Renal cortical epithelial cell (primary cell): ENCODE measurements around the gene RNASE9. TPM values are rescaled to one million over a fixed set of nuclear protein-coding genes. Genes with fewer than 3 reads are reported as not detected.
"Not testable (repeated sequence)": the region's sequence is repeated elsewhere in the genome, so short reads cannot be mapped to it uniquely, and the experiment has no call there.

Source experiments
- DNase-seq: peaks from one replicate; pipeline ENCODE4 v3.0.0-alpha.2; 2011; ENCODE audit warnings: low read depth
- total RNA-seq: library from RNA; depleted of rRNA; stranded (reverse); fragments of >200 nt; gene quantifications from 2 replicates; pipeline ENCODE4 v1.2.3, GENCODE V29; 2014

Gene RNASE9
- total RNA-seq, 1 donor from 2014 or later: not detected

- DNase-seq: no peak
These were observed 38.5 kb downstream of the RNASE9 start for GRCh38 chr14:20522332-20522731.

GRCh38 chr14:20516921-20517320 is 43.9 kb downstream of the RNASE9 start:
- no peak for DNase-seq

DNA sequence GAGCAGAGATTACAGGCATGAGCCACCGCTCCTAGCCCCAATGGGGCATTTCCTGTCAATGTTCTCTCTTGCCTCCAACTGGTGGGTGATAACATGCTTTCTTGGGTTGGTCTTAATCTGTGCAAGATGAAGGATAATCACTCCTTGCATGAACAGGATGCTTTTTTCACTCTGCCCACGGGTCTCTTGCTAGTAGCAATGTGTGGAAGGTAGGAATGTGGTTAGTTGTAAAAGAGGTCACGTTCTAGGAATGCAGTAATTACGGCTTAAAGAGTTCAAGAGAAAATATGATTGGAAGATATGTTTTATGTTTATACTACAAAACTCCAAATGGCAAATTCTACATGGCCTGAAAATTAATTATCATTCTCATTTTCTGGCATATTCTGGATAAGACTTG is 45.0 kb downstream of the RNASE9 start:
- DNase-seq: no peak

DNA sequence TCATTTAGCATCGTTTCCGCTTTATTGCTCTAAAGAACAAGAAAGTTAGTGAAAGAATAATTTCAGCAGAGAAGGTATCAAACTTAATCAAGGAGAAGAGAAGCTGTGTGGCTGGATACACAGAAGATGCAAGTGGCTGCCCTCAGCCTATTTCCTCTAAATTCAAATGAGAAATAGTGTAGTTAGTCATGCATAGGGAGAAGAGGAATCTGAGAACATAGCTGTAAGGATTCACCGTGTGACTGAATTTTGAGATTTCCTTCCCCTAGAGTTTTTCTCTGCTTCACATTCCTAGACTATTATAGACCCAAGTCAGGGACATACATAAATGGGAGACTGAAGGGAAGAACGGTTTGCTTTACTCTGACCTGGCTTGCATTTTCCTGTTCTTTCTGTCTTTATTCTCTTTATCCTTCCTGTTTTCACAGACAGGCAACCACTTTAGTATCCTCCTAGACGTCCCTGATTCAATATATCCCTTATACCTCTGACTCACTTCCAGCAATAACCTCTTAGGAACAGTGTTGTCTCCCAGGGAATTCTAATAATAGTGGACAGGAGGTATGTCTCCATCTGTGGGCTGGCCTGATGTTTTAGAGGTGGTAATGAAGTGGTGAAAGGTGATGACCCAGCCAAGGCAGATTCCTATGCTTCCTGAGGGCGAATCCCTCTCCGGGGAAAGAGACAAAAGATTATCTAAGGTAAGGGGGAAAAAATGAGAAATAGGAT is 48.5 kb downstream of the RNASE9 start:
- DNase-seq: peak; percentile 34

DNA sequence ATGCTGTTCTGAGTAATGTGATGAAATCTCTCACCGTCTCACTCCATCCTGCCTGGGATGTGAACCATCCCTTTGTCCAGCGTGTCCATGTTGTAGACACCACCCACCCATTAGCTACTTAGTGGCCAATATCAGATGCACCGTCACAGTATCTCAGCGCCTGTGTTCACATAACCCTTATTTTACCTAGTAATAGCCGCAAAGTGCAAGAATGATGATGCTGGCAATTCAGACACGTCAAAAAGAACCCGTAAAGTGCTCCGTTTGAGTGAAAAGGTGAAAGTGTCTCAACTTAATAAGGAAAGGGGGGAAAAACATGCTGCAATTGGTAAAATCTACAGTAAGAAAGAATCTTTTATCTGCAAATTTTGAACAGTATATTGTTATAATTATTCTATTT is 52.5 kb downstream of the RNASE9 start:
- DNase-seq: no peak

GRCh38 chr14:20507537-20507936 is 53.3 kb downstream of the RNASE9 start:
- DNase-seq: not testable (repeated sequence)

GRCh38 chr14:20506752-20507151 is 54.1 kb downstream of the RNASE9 start:
- not testable (repeated sequence) for DNase-seq

- DNase-seq: not testable (repeated sequence)
These were observed 54.6 kb downstream of the RNASE9 start for GRCh38 chr14:20506276-20506675.

Other genes starting within 250 kb of the RNASE9 start
- 40.1 and 60.3 TPM in 2 replicates for gene CCNB1IP1, start 227.8 kb downstream of the RNASE9 start, total RNA-seq
- gene PARP2, start 217.4 kb downstream of the RNASE9 start, total RNA-seq: 4.2 and 12.6 TPM in 2 replicates
- 20.8 and 32.5 TPM in 2 replicates for gene TEP1, start 147.5 kb downstream of the RNASE9 start, total RNA-seq
- gene KLHL33, start 124.9 kb downstream of the RNASE9 start, total RNA-seq: not detected in 2 replicates
- gene OSGEP, start 106.2 kb downstream of the RNASE9 start, total RNA-seq: 22.9 and 60.1 TPM in 2 replicates
- 66.0 and 73.5 TPM in 2 replicates for gene APEX1, start 105.8 kb downstream of the RNASE9 start, total RNA-seq
- 14.9 and 23.1 TPM in 2 replicates for gene PIP4P1, start 99.6 kb downstream of the RNASE9 start, total RNA-seq
- gene PNP, start 91.6 kb downstream of the RNASE9 start, total RNA-seq: 88.2 and 172 TPM in 2 replicates
- gene RNASE10, start 55.5 kb downstream of the RNASE9 start, total RNA-seq: not detected in 2 replicates
- not detected in 2 replicates for gene RNASE11, start 27.0 kb upstream of the RNASE9 start, total RNA-seq
- gene RNASE12, start 30.3 kb upstream of the RNASE9 start, total RNA-seq: not detected in 2 replicates
- gene OR6S1, start 80.6 kb upstream of the RNASE9 start, total RNA-seq: not detected in 2 replicates
- gene RNASE4, start 123.5 kb upstream of the RNASE9 start, total RNA-seq: 2.1 and 15.3 TPM in 2 replicates
- 2.3 and 4.5 TPM in 2 replicates for gene ANG, start 127.7 kb upstream of the RNASE9 start, total RNA-seq
- not detected in 2 replicates for gene EDDM3A, start 184.8 kb upstream of the RNASE9 start, total RNA-seq
- gene EDDM3B, start 207.4 kb upstream of the RNASE9 start, total RNA-seq: not detected in 2 replicates
- not detected in 2 replicates for gene RNASE6, start 220.2 kb upstream of the RNASE9 start, total RNA-seq
- gene RNASE1, start 241.8 kb upstream of the RNASE9 start, total RNA-seq: 0.52 TPM in 1 of 2 replicates, not detected in the other